Hematopoietic multipotent progenitor cell treated with erythropoietin and hydrocortisone succinate and interleukin-3 and kit ligand, for 6 days (in vitro differentiated cells): Measurements from ENCODE around the gene FRMD7.
"Not testable (repeated sequence)": the region's sequence is repeated elsewhere in the genome, so short reads cannot be mapped to it uniquely, and the experiment has no call there.

Source experiments
- DNase-seq: peaks from one replicate; pipeline ENCODE4 v3.0.0-alpha.2; 2015

FRMD7 gene

DNA sequence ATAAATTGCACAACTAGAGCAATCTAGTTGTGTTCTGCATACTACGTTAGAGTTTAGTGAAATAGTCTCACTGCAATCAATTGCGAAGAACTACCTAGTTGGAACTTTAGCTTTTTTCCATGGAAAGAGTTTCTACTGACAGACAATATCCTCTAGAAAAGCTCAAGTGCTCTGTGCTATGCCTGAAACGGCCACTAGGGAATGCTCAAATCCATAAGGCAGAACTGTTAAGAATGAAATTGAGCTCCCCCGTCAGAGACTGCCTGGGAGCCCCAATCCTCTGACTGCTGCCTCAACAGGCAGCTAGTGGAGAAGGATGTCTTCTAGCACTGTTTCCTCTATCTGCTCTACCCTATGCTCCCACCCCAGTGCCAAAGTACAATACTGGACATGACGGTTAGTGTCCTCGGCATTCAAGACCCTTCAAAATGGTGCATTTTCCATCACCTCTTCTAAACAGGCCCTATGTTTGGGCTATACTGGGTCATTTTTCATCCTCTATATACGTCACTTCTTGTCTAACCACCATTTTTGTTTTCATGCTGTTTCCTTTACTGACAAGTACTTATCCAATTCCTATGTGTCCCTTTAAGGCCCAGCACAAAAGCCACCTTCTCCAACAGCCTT is 35.3 kb downstream of the FRMD7 start:
- peak; percentile 78 for DNase-seq

GRCh38 chrX:132090403-132091159 is 37.2 kb downstream of the FRMD7 start:
- DNase-seq: peak; percentile 7

DNA sequence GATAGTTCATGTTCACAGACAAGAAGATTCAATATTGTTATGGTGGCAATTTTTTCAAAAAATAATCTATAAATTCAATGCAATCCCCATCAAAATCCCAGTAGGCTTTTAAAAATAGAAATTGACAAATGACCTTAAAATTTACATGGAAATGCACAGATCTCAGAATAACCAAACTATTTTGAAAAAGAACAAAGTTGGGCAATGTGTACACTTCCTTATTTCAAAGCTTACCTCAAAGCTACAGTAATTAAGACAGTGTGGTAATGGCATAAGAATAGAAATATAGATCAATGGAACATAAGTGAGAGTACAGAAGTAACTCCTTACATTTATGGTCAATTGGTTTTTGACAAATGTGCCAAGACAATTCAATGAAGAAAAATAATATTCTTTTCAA is 39.0 kb downstream of the FRMD7 start:
- peak; percentile 15 for DNase-seq

GRCh38 chrX:132086672-132087071 is 41.1 kb downstream of the FRMD7 start:
- DNase-seq: no peak

GRCh38 chrX:132085786-132086185 is 42.0 kb downstream of the FRMD7 start:
- DNase-seq: no peak

- DNase-seq: no peak
Measured at GRCh38 chrX:132077912-132078311, 49.9 kb downstream of the FRMD7 start.

- no peak for DNase-seq
Measured at GRCh38 chrX:132077414-132077813, 50.4 kb downstream of the FRMD7 start.

DNA sequence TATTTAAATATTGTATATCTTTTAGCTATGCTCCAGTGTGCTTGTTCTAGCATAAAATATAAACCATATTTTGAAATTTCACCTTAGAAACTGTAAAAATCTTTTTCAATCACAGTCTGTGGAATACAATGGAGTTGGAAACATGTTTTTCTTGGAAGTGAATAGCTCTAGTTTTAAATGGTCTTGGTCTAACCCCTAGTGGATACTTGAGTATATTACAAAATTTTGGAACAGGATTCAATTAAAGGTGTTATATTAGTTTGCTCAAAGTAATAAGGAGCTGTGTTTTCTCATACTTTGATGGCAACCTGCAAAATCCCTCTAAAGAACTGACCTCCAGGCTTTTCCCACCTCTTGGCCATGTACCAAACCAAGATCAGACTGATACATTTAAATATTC is 56.6 kb downstream of the FRMD7 start:
- DNase-seq: peak; percentile 46

DNA sequence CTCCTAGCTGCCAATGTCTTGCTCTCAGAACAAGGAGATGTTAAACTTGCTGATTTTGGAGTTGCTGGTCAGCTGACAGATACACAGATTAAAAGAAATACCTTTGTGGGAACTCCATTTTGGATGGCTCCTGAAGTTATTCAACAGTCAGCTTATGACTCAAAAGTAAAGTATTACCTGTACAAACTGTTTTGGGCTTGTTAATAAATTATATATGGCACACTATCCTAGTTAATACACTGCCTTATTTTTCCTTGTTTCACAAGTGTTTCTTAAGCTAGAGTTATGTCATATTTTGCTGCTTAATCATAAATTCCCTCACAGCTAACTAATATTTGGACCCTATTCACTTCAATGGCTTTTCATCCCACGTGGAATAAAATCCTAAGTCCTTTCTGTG is 59.4 kb downstream of the FRMD7 start:
- DNase-seq: no peak

- no peak for DNase-seq
Measured at GRCh38 chrX:132063862-132064261, 64.0 kb downstream of the FRMD7 start.

- DNase-seq: no peak
Measured at GRCh38 chrX:132063334-132063733, 64.5 kb downstream of the FRMD7 start.

DNA sequence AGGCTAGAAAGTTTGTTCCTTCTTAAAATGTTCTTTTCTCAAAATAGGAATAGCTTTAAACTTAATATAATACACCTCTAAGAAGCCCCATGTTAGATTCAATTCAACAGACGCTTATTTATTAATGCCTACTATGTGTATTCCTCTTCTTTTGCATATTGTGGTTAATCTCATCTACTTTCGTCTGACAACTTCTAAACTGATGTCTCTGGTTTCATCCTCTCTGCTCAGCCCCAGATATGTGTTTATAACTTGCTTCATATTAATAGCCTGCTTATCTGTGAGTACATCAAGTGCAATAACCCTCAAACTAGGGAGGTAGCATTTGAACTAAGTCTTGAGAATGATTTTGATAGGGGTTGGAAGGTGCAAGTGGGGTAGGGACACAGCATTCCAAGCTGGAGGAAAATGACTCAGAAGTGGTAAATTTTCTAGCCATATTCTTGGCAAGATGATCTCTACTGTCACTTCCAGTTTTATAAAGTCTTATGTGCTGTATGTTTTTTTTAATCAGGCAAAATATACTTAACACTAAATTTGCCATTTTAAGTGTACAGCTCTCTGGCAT is 67.8 kb downstream of the FRMD7 start:
- no peak for DNase-seq

DNA sequence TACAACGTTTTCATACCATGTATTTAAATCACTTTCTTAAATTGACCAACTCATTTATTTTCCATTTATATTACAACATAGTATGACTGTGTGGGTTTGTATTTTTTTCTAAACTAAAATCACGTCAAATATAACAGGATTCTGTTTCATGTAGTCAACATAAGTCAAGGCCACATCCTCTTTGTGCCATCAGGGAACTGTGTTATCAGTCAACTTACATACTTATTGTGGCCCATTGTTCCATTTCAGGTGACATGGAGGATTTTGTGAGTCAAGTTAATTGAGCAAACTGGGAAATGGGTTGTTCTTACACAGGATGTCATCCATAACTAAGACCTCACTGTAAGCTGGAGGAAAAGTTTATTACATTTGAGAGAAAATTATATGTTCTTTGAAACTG is 68.8 kb downstream of the FRMD7 start:
- no peak for DNase-seq

DNA sequence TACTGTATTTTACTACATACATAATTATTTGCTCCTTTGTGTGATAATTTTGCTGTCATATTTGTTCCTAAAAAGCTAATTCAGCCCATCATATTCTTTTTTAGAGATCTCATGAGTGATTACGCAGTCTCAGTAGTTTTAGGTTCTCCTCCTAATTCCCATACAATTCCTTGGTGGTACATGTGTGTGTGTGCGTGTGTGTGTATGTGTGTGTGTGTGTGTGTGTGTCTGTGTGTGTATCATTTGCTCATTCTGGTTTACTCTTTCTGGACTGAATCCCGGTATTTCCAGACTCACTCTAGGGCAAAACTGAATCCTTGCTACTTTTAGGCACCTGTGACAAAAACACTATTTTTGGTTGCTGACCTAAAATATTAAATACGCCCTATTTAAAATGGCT is 69.8 kb downstream of the FRMD7 start:
- no peak for DNase-seq

GRCh38 chrX:132051778-132052177 is 76.0 kb downstream of the FRMD7 start:
- not testable (repeated sequence) for DNase-seq

DNA sequence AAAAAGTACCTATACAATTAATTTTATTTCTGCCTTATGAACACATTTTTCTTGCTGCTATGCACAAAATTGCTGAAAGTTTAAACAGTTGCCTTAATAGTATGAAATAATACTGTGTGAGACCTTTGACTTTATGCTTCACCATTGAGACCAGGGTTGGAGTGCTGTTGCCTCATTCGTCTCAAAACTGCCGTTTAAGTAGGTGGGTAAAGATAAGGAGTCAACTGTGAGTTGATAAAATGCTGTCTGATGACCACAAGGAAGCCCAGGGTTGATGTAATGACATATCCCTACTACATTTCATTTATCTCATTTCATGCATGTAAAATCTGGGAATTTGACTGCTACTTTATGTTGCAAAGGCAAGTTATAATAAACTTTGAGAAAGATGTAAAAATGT is 81.3 kb downstream of the FRMD7 start:
- peak; percentile 67 for DNase-seq

GRCh38 chrX:132045456-132045855 is 82.4 kb downstream of the FRMD7 start:
- no peak for DNase-seq

DNA sequence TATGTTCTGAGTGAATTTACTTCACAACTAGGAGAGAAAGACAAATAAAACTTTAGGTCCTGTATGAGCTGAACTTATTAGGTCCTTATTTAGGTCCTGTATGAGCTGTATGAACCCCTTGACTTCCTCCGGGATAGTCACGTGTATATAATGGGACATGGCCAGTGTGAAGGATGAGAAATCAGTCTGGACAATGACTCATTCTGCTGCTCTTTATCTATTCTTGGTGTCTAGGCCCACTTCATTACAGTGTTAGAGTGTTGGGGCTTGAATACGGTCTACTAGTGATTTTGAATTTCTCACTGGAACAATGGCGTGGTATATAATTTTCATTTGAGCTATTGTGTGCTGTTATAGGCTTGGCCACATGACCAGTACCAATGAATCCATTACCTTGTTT is 82.9 kb downstream of the FRMD7 start:
- peak; percentile 20 for DNase-seq

GRCh38 chrX:132043977-132044376 is 83.8 kb downstream of the FRMD7 start:
- DNase-seq: no peak

- DNase-seq: no peak
Measured at GRCh38 chrX:132041015-132041414, 86.8 kb downstream of the FRMD7 start.

- DNase-seq: no peak
Measured at GRCh38 chrX:132040066-132040465, 87.8 kb downstream of the FRMD7 start.

GRCh38 chrX:132037479-132037993 is 90.3 kb downstream of the FRMD7 start:
- DNase-seq: no peak

DNA sequence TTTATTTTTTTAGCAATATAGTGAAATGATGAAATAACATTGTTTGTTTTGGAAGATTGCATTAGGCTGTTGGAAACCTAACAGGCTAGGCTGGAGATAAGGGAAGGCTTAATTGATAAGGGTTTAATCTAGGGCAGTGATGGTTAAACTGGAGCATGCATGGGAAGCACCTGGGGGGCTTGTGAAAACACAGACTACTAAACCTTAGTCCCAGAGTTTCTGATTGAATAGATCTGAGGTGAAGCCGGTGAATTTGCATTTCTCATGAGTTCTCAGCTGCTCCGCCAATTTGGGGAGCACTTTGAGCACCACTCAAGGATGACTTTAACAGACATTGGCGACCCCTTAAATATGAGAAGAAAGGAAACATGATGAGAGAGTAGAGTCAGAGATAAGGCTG is 93.2 kb downstream of the FRMD7 start:
- DNase-seq: no peak

DNA sequence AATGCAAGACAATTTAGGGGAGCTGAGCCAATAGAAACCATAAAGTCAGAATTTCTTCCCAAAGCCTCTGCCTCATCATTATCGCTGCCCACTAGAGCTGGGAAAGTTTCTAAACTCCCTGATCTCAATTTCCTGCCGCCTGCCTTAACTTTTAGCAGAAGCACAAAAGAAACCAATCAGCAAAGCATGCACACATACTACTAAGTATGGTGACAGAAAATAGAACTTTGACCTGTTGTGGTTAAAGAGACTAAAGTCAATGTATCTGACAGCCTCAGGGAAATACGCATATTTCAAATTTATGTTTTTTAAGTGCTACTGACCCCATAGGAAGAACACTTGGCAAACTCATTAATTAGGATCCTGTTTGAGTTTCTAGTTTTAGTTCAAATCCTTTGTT is 94.7 kb downstream of the FRMD7 start:
- no peak for DNase-seq
